Panc1 (cell line): Measurements from ENCODE around the gene RFXANK. TPM values are rescaled to one million over a fixed set of nuclear protein-coding genes. Genes with fewer than 3 reads are reported as not detected.

ENCODE experiments used
- ATAC-seq: fragments of 200-7000 bp; cut with Tn5 transposase; 2 replicates; pipeline ENCODE4 v1.9.1; 2020; ENCODE audit warnings: mild to moderate bottlenecking, moderate library complexity
- BruUV-seq: library from RNA; stranded (reverse); fragments of 400-500 nt; replicated peaks from 2 replicates; lab custom pipeline; 2021; lab: Mats Ljungman, UMichigan
- CTCF ChIA-PET: fragments of 300-600 bp; sonication (Branson Sonifier 250); formaldehyde crosslinking; loops from one replicate; lab custom pipeline; 2022; ENCODE audit warnings: antibody characterized with exemption; lab: Charles Lee
- POLR2A ChIA-PET: fragments of 300-600 bp; sonication (Branson Sonifier 250); formaldehyde crosslinking; loops from one replicate; lab custom pipeline; 2022; ENCODE audit warnings: antibody characterized with exemption; lab: Charles Lee
- DNase-seq: peaks from one replicate; pipeline ENCODE4 v3.0.0-alpha.2; 2010; ENCODE audit warnings: low read depth, low spot score
- H3K27ac ChIP-seq: 2 replicates; pipeline ENCODE4 v1.5.1; 2011; ENCODE audit warnings: mild to moderate bottlenecking, low read length, inconsistent platforms
- H3K27me3 ChIP-seq: fragments of 200-500 bp; sonication (Bioruptor generic); 2 replicates; pipeline ENCODE4 v1.6.0; 2014; ENCODE audit warnings: low read length, inconsistent platforms; ENCODE audit not compliant: control insufficient read depth, insufficient read depth
- H3K36me3 ChIP-seq: fragments of 200-500 bp; sonication (Bioruptor generic); 2 replicates; pipeline ENCODE4 v1.5.1; 2014; ENCODE audit warnings: inconsistent platforms, mild to moderate bottlenecking, low read length, moderate library complexity; ENCODE audit not compliant: control insufficient read depth, insufficient read depth
- H3K4me1 ChIP-seq: 2 replicates; pipeline ENCODE4 v1.5.1; 2011; ENCODE audit warnings: inconsistent platforms, mild to moderate bottlenecking, low read length, moderate library complexity; ENCODE audit not compliant: control insufficient read depth, insufficient read depth
- H3K4me3 ChIP-seq, 2 experiments: 2 replicates each; pipeline ENCODE4 v1.5.1; 2011 to 2012; ENCODE audit warnings: low read depth in 2 of 2, low read length in 2 of 2, mild to moderate bottlenecking in 2 of 2, inconsistent platforms in 1 of 2, moderate library complexity in 1 of 2
- H3K9me3 ChIP-seq: fragments of 200-500 bp; sonication (Bioruptor generic); 2 replicates; pipeline ENCODE4 v1.5.1; 2014; ENCODE audit warnings: low read depth, mild to moderate bottlenecking, inconsistent platforms, low read length, moderate library complexity; ENCODE audit not compliant: control insufficient read depth, insufficient read depth
- POLR2AphosphoS5 ChIP-seq: IDR thresholded peaks from 2 replicates; pipeline ENCODE4 v1.6.1; 2012; ENCODE audit warnings: mild to moderate bottlenecking, low read depth, low read length, moderate library complexity
- SIN3A ChIP-seq: IDR thresholded peaks from 2 replicates; pipeline ENCODE4 v1.6.1; 2012; ENCODE audit warnings: low read depth, mild to moderate bottlenecking, low read length, moderate library complexity, borderline replicate concordance; ENCODE audit not compliant: insufficient read depth
- TCF7L2 ChIP-seq: IDR thresholded peaks from 2 replicates; pipeline ENCODE4 v1.6.1; 2011; ENCODE audit warnings: mild to moderate bottlenecking, low read depth, low read length, inconsistent platforms
- in situ Hi-C: cut with HindIII; loops from 2 replicates; pipeline ENCODE4 v1.10.0; 2016; ENCODE audit warnings: low sequenced_read_pairs, low pct_unique_long_range_greater_than_20kb
- intact Hi-C: fragments of 100-400 bp; cut with micrococcal nuclease; formaldehyde crosslinking; loops from one replicate; pipeline ENCODE4 v1.10.0; 2022; ENCODE audit not compliant: unreplicated experiment
- total RNA-seq: library from RNA; stranded (reverse); gene quantifications from one replicate; pipeline ENCODE4 v1.2.1, GENCODE V29; 2021; ENCODE audit not compliant: unreplicated experiment
- TF ChIP-seq, protein P1 (sequence below), 2 experiments: IDR thresholded peaks; 2 replicates each; pipeline ENCODE4 v1.6.1; 2011 to 2012; ENCODE audit warnings: low read depth in 2 of 2, control low read depth in 1 of 2, low read length in 1 of 2, mild to moderate bottlenecking in 1 of 2, moderate library complexity in 1 of 2; ENCODE audit not compliant: insufficient read depth in 1 of 2
- TF ChIP-seq, protein P2 (sequence below): fragments of 450-650 bp; IDR thresholded peaks from 2 replicates; pipeline ENCODE4 v1.5.1; 2017; ENCODE audit warnings: mild to moderate bottlenecking

The RFXANK gene
- total RNA-seq, 1 experiment from 2014 or later = 92.3 TPM

DNA sequence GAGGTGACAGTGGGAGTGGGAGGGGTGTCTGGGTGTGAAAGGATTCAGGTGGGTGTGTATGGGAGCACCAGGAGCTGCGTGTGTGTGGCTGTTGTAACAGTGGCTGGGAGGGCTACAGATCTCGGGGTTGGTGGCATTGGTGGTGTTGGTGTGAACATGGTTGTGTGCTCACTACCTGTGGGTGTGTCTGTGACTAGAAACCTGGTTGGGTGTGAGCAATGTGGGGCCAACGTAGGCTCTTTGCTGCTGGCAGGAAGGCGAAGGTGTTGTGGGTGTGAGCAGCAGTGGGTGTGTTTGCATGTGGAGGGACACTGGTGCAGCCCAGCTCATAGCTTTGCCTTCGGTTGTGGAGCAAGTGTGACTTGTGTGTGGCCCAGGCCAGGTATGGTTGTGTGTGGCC, 14.9 kb downstream of the RFXANK start:
- ChIA-PET CTCF (no interaction called here), POLR2A (no interaction called here)
- intact Hi-C loops = no loop called here
- Histone ChIP-seq H3K27me3 (no peaks in the 10 kb centered on the region), H3K36me3 (peaks cover 3% of the 10 kb centered on the region; the same call in 1 of the 2 replicates), H3K27ac (no peak overlapping the region), H3K4me1 (peaks cover 5% of the 10 kb centered on the region), H3K4me3 (no peak overlapping the region), H3K9me3 (no peaks in the 10 kb centered on the region)
- no peak for DNase-seq
- BruUV-seq = no TSS peak
- TF ChIP-seq, protein P1, sequence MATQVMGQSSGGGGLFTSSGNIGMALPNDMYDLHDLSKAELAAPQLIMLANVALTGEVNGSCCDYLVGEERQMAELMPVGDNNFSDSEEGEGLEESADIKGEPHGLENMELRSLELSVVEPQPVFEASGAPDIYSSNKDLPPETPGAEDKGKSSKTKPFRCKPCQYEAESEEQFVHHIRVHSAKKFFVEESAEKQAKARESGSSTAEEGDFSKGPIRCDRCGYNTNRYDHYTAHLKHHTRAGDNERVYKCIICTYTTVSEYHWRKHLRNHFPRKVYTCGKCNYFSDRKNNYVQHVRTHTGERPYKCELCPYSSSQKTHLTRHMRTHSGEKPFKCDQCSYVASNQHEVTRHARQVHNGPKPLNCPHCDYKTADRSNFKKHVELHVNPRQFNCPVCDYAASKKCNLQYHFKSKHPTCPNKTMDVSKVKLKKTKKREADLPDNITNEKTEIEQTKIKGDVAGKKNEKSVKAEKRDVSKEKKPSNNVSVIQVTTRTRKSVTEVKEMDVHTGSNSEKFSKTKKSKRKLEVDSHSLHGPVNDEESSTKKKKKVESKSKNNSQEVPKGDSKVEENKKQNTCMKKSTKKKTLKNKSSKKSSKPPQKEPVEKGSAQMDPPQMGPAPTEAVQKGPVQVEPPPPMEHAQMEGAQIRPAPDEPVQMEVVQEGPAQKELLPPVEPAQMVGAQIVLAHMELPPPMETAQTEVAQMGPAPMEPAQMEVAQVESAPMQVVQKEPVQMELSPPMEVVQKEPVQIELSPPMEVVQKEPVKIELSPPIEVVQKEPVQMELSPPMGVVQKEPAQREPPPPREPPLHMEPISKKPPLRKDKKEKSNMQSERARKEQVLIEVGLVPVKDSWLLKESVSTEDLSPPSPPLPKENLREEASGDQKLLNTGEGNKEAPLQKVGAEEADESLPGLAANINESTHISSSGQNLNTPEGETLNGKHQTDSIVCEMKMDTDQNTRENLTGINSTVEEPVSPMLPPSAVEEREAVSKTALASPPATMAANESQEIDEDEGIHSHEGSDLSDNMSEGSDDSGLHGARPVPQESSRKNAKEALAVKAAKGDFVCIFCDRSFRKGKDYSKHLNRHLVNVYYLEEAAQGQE (IDR thresholded peaks at IDR 0.05; ENCODE audit: insufficient read depth in 1 of 2, low read depth in 2 of 2, low read length in 1 of 2) = no peak
- no peak for TF ChIP-seq POLR2AphosphoS5
- no peak for TF ChIP-seq TCF7L2
- no peak for TF ChIP-seq SIN3A
- TF ChIP-seq, protein P2, sequence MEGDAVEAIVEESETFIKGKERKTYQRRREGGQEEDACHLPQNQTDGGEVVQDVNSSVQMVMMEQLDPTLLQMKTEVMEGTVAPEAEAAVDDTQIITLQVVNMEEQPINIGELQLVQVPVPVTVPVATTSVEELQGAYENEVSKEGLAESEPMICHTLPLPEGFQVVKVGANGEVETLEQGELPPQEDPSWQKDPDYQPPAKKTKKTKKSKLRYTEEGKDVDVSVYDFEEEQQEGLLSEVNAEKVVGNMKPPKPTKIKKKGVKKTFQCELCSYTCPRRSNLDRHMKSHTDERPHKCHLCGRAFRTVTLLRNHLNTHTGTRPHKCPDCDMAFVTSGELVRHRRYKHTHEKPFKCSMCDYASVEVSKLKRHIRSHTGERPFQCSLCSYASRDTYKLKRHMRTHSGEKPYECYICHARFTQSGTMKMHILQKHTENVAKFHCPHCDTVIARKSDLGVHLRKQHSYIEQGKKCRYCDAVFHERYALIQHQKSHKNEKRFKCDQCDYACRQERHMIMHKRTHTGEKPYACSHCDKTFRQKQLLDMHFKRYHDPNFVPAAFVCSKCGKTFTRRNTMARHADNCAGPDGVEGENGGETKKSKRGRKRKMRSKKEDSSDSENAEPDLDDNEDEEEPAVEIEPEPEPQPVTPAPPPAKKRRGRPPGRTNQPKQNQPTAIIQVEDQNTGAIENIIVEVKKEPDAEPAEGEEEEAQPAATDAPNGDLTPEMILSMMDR = no peak
- in situ Hi-C loops = no loop called here
- ATAC-seq = no peak

DNA sequence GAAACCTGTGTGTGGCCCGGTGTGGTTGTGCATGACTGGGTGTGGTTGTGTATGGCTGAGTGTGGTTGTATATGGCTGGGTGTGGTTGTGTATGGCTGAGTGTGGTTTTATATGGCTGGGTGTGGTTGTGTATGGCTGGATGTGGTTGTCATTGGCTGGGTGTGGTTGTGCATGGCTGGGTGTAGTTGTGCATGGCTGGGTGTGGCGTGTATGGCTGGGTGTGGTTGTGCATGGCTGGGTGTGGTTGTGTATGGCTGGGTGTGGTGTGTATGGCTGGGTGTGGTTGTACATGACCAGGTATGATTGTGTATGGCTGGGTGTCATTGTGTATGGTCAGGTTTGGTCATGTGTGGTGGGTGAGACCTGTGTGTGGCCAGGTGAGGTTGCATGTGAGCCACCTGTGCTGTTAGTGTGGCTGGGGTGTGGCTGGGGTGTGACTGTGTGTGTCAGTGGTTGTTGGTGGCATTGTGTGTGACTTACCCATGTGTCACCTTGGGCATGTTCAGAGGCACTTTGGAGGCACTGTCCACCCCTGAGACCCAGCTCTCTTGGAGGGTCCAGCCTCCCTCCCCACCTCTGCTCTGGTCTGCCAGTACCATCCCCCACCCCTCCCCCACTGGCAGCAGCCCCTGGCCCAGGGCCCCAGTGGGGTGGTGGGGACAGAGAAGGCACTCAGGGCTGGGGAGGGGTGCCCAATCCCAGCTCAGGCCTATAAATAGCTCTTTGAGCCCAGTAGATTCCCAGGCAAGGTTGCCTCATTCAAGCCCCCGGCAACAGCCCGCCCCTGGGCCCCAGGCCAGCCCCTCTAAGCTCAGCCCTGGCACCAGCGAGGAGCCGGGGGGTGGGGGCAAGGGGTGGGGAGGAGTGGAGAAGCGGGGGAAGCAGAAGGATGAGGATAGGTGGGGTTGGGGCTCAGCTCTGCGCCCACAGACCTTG, 15.8 kb downstream of the RFXANK start:
- CTCF ChIA-PET = no interaction called here
- ATAC-seq (no peak), DNase-seq (no peak)
- POLR2A ChIA-PET = no interaction called here
- Histone ChIP-seq H3K27me3 (no peaks in the 10 kb centered on the region), H3K4me1 (no peaks in the 10 kb centered on the region), H3K4me3 (no peak overlapping the region), H3K27ac (no peak overlapping the region), H3K36me3 (no peaks in the 10 kb centered on the region; the same call in 1 of the 2 replicates), H3K9me3 (no peaks in the 10 kb centered on the region)
- in situ Hi-C loops (no loop called here), intact Hi-C loops (no loop called here)
- TF ChIP-seq TCF7L2 (no peak), POLR2AphosphoS5 (no peak), SIN3A (no peak)
- TF ChIP-seq, protein P1 (IDR thresholded peaks at IDR 0.05; ENCODE audit: insufficient read depth in 1 of 2, low read depth in 2 of 2, low read length in 1 of 2) = no peak
- TF ChIP-seq, protein P2 = no peak
- no TSS peak for BruUV-seq
